HepG2 (cell line): ENCODE data around the gene CDH2. TPM values are rescaled to one million over a fixed set of nuclear protein-coding genes. Genes with fewer than 3 reads are reported as not detected.

ENCODE experiments used
- BHLHE40 ChIP-seq: IDR thresholded peaks from 2 replicates; pipeline ENCODE4 v1.6.1; 2011; ENCODE audit warnings: low read length, improper control_type of control experiment
- FOXO1 ChIP-seq: sonication (generic); formaldehyde crosslinking; IDR thresholded peaks from 2 replicates; pipeline ENCODE4 v1.4.0; 2020; ENCODE audit warnings: missing genetic modification reagents
- HNRNPH1 ChIP-seq: fragments of 200-400 bp; formaldehyde crosslinking; optimal IDR thresholded peaks from 2 replicates; pipeline ENCODE3; 2017; ENCODE audit warnings: mild to moderate bottlenecking, low read depth, low read length
- HOXA5 ChIP-seq: sonication (generic); formaldehyde crosslinking; IDR thresholded peaks from 2 replicates; pipeline ENCODE4 v1.4.0; 2020; ENCODE audit warnings: missing genetic modification reagents
- PLRG1 ChIP-seq: fragments of 450-650 bp; conservative IDR thresholded peaks from 2 replicates; pipeline ENCODE4 v1.6.1; 2016
- POGZ ChIP-seq: sonication (generic); formaldehyde crosslinking; IDR thresholded peaks from 2 replicates; pipeline ENCODE4 v1.4.0; 2020; ENCODE audit warnings: mild to moderate bottlenecking, missing genetic modification reagents
- POLR2AphosphoS5 ChIP-seq: IDR thresholded peaks from 2 replicates; pipeline ENCODE4 v1.6.1; 2012; ENCODE audit warnings: low read depth, low read length
- RELA ChIP-seq: sonication (generic); formaldehyde crosslinking; IDR thresholded peaks from 2 replicates; pipeline ENCODE4 v1.4.0; 2020; ENCODE audit warnings: missing genetic modification reagents
- SAP130 ChIP-seq: IDR thresholded peaks from 2 replicates; pipeline ENCODE4 v1.6.1; 2016; ENCODE audit warnings: low read depth
- SIX4 ChIP-seq: sonication (generic); formaldehyde crosslinking; IDR thresholded peaks from 2 replicates; pipeline ENCODE4 v1.4.0; 2020; ENCODE audit warnings: missing genetic modification reagents
- SNAI1 ChIP-seq: sonication (generic); formaldehyde crosslinking; IDR thresholded peaks from 2 replicates; pipeline ENCODE4 v1.5.0; 2020; ENCODE audit warnings: mild to moderate bottlenecking, missing genetic modification reagents, borderline replicate concordance
- SYNCRIP ChIP-seq: fragments of 200-400 bp; formaldehyde crosslinking; IDR thresholded peaks from 2 replicates; pipeline ENCODE4 v1.6.1; 2018; ENCODE audit warnings: mild to moderate bottlenecking, low read depth, low read length; ENCODE audit not compliant: insufficient read depth
- TBP ChIP-seq: sonication (generic); formaldehyde crosslinking; IDR thresholded peaks from 2 replicates; pipeline ENCODE4 v1.5.0; 2020; ENCODE audit warnings: missing genetic modification reagents
- ZBTB43 ChIP-seq: sonication (generic); formaldehyde crosslinking; conservative IDR thresholded peaks from 2 replicates; pipeline ENCODE4 v1.4.0; 2020; ENCODE audit warnings: missing genetic modification reagents
- ZNF180 ChIP-seq: sonication (generic); formaldehyde crosslinking; IDR thresholded peaks from 2 replicates; pipeline ENCODE4 v1.4.0; 2020; ENCODE audit warnings: low read depth, missing genetic modification reagents, borderline replicate concordance
- ZNF3 ChIP-seq: IDR thresholded peaks from 2 replicates; pipeline ENCODE4 v1.7.0; 2017; ENCODE audit warnings: inconsistent platforms
- ZNF451 ChIP-seq: sonication (generic); formaldehyde crosslinking; IDR thresholded peaks from 2 replicates; pipeline ENCODE4 v1.5.0; 2020; ENCODE audit warnings: mild to moderate bottlenecking, missing genetic modification reagents
- ZNF547 ChIP-seq: sonication (generic); formaldehyde crosslinking; IDR thresholded peaks from 2 replicates; pipeline ENCODE4 v1.5.1; 2020; ENCODE audit warnings: mild to moderate bottlenecking, missing genetic modification reagents
- ZNF720 ChIP-seq: sonication (generic); formaldehyde crosslinking; IDR thresholded peaks from 2 replicates; pipeline ENCODE4 v1.4.0; 2020; ENCODE audit warnings: missing genetic modification reagents
- ZSCAN25 ChIP-seq: sonication (generic); formaldehyde crosslinking; IDR thresholded peaks from 2 replicates; pipeline ENCODE4 v1.8.0; 2022; ENCODE audit warnings: mild to moderate bottlenecking, missing genetic modification reagents
- polyA plus RNA-seq, 8 experiments: library from polyadenylated mRNA; depleted of rRNA in 3 of 8; stranded (reverse) in 7 of 8; unstranded in 1 of 8; fragments of >200 nt; fragmentation: Illumina TruSeq in 4 of 8; extraction: Trizol in 4 of 8; gene quantifications; 2 replicates each; pipeline versions ENCODE4 v1.2.1 to v1.2.3, GENCODE V29; 2011 to 2016; ENCODE audit warnings: low read depth in 4 of 8, missing spikeins in 1 of 8, mixed read lengths in 1 of 8; ENCODE audit not compliant: insufficient read depth in 1 of 8
- total RNA-seq, 5 experiments: library from RNA; depleted of rRNA; stranded (reverse); fragments of >200 nt; fragmentation: Illumina TruSeq; extraction: Trizol; gene quantifications; 2 replicates each; pipeline ENCODE4 v1.2.3, GENCODE V29; 2016; ENCODE audit warnings: low read depth in 1 of 5
- TF ChIP-seq, protein P1 (sequence below): sonication (generic); formaldehyde crosslinking; IDR thresholded peaks from 2 replicates; pipeline ENCODE4 v1.4.0; 2020; ENCODE audit warnings: missing genetic modification reagents, borderline replicate concordance
- TF ChIP-seq, protein P2 (sequence below): IDR thresholded peaks from 2 replicates; pipeline ENCODE4 v1.6.1; 2016; ENCODE audit warnings: low read depth, missing genetic modification reagents, missing compliant biosample characterization

Gene CDH2
- total and polyA plus RNA-seq, 2 of the 13 experiments (the other 11 are each of a cell fraction or from before 2014, with no cell fraction given) = 18.6 to 36.1 TPM

- TF ChIP-seq SYNCRIP (no peak), ZNF720 (no peak), FOXO1 (CRISPR knock-in tag) (no peak), SIX4 (CRISPR knock-in tag) (peak; percentile 35; the same call in 1 of the 2 replicates), HOXA5 (CRISPR knock-in tag) (no peak), ZNF547 (CRISPR knock-in tag) (no peak), POGZ (CRISPR knock-in tag) (no peak), TBP (CRISPR knock-in tag) (no peak), ZNF3 (CRISPR knock-in tag) (no peak), PLRG1 (no peak), SAP130 (CRISPR knock-in tag) (peak; percentile 52), SNAI1 (CRISPR knock-in tag) (no peak), ZNF451 (no peak), HNRNPH1 (no peak), RELA (CRISPR knock-in tag) (no peak), ZSCAN25 (CRISPR knock-in tag) (no peak), BHLHE40 (no peak), ZNF180 (CRISPR knock-in tag) (no peak), ZBTB43 (CRISPR knock-in tag) (no peak), POLR2AphosphoS5 (no peak)
- TF ChIP-seq, protein P1, sequence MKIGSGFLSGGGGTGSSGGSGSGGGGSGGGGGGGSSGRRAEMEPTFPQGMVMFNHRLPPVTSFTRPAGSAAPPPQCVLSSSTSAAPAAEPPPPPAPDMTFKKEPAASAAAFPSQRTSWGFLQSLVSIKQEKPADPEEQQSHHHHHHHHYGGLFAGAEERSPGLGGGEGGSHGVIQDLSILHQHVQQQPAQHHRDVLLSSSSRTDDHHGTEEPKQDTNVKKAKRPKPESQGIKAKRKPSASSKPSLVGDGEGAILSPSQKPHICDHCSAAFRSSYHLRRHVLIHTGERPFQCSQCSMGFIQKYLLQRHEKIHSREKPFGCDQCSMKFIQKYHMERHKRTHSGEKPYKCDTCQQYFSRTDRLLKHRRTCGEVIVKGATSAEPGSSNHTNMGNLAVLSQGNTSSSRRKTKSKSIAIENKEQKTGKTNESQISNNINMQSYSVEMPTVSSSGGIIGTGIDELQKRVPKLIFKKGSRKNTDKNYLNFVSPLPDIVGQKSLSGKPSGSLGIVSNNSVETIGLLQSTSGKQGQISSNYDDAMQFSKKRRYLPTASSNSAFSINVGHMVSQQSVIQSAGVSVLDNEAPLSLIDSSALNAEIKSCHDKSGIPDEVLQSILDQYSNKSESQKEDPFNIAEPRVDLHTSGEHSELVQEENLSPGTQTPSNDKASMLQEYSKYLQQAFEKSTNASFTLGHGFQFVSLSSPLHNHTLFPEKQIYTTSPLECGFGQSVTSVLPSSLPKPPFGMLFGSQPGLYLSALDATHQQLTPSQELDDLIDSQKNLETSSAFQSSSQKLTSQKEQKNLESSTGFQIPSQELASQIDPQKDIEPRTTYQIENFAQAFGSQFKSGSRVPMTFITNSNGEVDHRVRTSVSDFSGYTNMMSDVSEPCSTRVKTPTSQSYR (CRISPR knock-in tag) = no peak
- TF ChIP-seq, protein P2, sequence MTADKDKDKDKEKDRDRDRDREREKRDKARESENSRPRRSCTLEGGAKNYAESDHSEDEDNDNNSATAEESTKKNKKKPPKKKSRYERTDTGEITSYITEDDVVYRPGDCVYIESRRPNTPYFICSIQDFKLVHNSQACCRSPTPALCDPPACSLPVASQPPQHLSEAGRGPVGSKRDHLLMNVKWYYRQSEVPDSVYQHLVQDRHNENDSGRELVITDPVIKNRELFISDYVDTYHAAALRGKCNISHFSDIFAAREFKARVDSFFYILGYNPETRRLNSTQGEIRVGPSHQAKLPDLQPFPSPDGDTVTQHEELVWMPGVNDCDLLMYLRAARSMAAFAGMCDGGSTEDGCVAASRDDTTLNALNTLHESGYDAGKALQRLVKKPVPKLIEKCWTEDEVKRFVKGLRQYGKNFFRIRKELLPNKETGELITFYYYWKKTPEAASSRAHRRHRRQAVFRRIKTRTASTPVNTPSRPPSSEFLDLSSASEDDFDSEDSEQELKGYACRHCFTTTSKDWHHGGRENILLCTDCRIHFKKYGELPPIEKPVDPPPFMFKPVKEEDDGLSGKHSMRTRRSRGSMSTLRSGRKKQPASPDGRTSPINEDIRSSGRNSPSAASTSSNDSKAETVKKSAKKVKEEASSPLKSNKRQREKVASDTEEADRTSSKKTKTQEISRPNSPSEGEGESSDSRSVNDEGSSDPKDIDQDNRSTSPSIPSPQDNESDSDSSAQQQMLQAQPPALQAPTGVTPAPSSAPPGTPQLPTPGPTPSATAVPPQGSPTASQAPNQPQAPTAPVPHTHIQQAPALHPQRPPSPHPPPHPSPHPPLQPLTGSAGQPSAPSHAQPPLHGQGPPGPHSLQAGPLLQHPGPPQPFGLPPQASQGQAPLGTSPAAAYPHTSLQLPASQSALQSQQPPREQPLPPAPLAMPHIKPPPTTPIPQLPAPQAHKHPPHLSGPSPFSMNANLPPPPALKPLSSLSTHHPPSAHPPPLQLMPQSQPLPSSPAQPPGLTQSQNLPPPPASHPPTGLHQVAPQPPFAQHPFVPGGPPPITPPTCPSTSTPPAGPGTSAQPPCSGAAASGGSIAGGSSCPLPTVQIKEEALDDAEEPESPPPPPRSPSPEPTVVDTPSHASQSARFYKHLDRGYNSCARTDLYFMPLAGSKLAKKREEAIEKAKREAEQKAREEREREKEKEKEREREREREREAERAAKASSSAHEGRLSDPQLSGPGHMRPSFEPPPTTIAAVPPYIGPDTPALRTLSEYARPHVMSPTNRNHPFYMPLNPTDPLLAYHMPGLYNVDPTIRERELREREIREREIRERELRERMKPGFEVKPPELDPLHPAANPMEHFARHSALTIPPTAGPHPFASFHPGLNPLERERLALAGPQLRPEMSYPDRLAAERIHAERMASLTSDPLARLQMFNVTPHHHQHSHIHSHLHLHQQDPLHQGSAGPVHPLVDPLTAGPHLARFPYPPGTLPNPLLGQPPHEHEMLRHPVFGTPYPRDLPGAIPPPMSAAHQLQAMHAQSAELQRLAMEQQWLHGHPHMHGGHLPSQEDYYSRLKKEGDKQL (CRISPR knock-in tag) = no peak
Measured at GRCh38 chr18:28091197-28091596, 85.7 kb downstream of the CDH2 start (continued).
